Endothelial cell of umbilical vein (primary cell): Measurements from ENCODE around the gene PCDHGB2. TPM values are rescaled to one million over a fixed set of nuclear protein-coding genes. Genes with fewer than 3 reads are reported as not detected.
"Not testable (repeated sequence)": the region's sequence is repeated elsewhere in the genome, so short reads cannot be mapped to it uniquely, and the experiment has no call there.

Experiments
- BruUV-seq: library from RNA; stranded (reverse); fragments of 400-500 nt; replicated peaks from 2 replicates; lab custom pipeline; 2021; lab: Mats Ljungman, UMichigan
- CTCF ChIA-PET: fragments of 300-600, 350-600 bp; sonication (Branson Sonifier 250); formaldehyde crosslinking; loops from one replicate; lab custom pipeline; 2021; ENCODE audit warnings: antibody characterized with exemption, inconsistent platforms; lab: Charles Lee
- POLR2A ChIA-PET: fragments of 300-600, 350-600 bp; sonication (Branson Sonifier 250); formaldehyde crosslinking; loops from one replicate; lab custom pipeline; 2021; ENCODE audit warnings: antibody characterized with exemption, inconsistent platforms; lab: Charles Lee
- DNase-seq: peaks from one replicate; pipeline ENCODE4 v3.0.0-alpha.2; 2011; ENCODE audit warnings: low read depth, low spot score
- FAIRE-seq: peaks from 2 replicates; lab custom pipeline; 2011; peaks lifted over from hg19 to GRCh38; lab: Jason Lieb, UNC
- H2AFZ ChIP-seq: 2 replicates; pipeline ENCODE4 v1.6.0; 2012; ENCODE audit warnings: low read depth, low read length, control low read depth, inconsistent platforms
- H3K27ac ChIP-seq: 2 replicates; pipeline ENCODE4 v1.5.1; 2011; ENCODE audit warnings: low read depth, mild to moderate bottlenecking, control low read depth, low read length, moderate library complexity; ENCODE audit not compliant: insufficient read depth
- H3K27me3 ChIP-seq, 2 experiments: 2 replicates each; pipeline versions ENCODE4 v1.6.0 to v1.6.1; 2011; ENCODE audit warnings: low read length in 2 of 2, mixed read lengths in 1 of 2; ENCODE audit not compliant: control insufficient read depth in 2 of 2, insufficient read depth in 2 of 2
- H3K36me3 ChIP-seq, 2 experiments: 2 replicates in 1 of 2; 3 replicates in 1 of 2; pipeline ENCODE4 v1.5.1; 2011; ENCODE audit warnings: low read length in 2 of 2, mild to moderate bottlenecking in 1 of 2, moderate library complexity in 1 of 2; ENCODE audit not compliant: control insufficient read depth in 2 of 2, insufficient read depth in 2 of 2; ENCODE audit errors: extremely low read depth in 1 of 2
- H3K4me1 ChIP-seq: 3 replicates; pipeline ENCODE4 v1.5.1; 2011; ENCODE audit warnings: mild to moderate bottlenecking, low read length; ENCODE audit not compliant: control insufficient read depth, insufficient read depth; ENCODE audit errors: extremely low read depth
- H3K4me2 ChIP-seq: 2 replicates; pipeline ENCODE4 v1.6.1; 2011; ENCODE audit warnings: low read length, control low read depth, mixed read lengths; ENCODE audit not compliant: insufficient read depth
- H3K4me3 ChIP-seq, 3 experiments: fragments of 200-600 bp in 1 of 3; sonication (generic), shearing (Covaris generic) in 1 of 3; replicated peaks in 1 of 3; 2 replicates each; pipeline ENCODE4 v1.5.1; 2011 to 2016; ENCODE audit warnings: control low read depth in 3 of 3, low read length in 3 of 3, mild to moderate bottlenecking in 2 of 3, inconsistent platforms in 1 of 3, low read depth in 1 of 3, moderate library complexity in 1 of 3; ENCODE audit not compliant: insufficient read depth in 1 of 3
- H3K79me2 ChIP-seq: 2 replicates; pipeline ENCODE4 v1.6.0; 2012; ENCODE audit warnings: low read length, inconsistent platforms; ENCODE audit not compliant: control insufficient read depth, insufficient read depth
- H3K9ac ChIP-seq: replicated peaks from 2 replicates; pipeline ENCODE3; 2011; ENCODE audit warnings: low read length, control low read depth; ENCODE audit not compliant: insufficient read depth; ENCODE audit errors: extremely low read depth
- H3K9me1 ChIP-seq: replicated peaks from 3 replicates; pipeline ENCODE4 v1.6.0; 2011; ENCODE audit warnings: mild to moderate bottlenecking, low read length; ENCODE audit not compliant: control insufficient read depth, insufficient read depth; ENCODE audit errors: extremely low read depth
- H3K9me3 ChIP-seq: replicated peaks from 2 replicates; pipeline ENCODE4 v1.5.1; 2012; ENCODE audit warnings: low read length, inconsistent platforms; ENCODE audit not compliant: control insufficient read depth, insufficient read depth
- H4K20me1 ChIP-seq: replicated peaks from 2 replicates; pipeline ENCODE3; 2011; ENCODE audit warnings: mild to moderate bottlenecking, low read length; ENCODE audit not compliant: control insufficient read depth, insufficient read depth; ENCODE audit errors: extremely low read depth
- CTCF ChIP-seq, 2 donors: IDR thresholded peaks; 1 replicate in 1 of 2; 2 replicates in 1 of 2; pipeline ENCODE4 v1.5.1; 2011; ENCODE audit warnings: low read length in 2 of 2, mild to moderate bottlenecking in 2 of 2, moderate library complexity in 2 of 2, control low read depth in 1 of 2, inconsistent platforms in 1 of 2, low read depth in 1 of 2; ENCODE audit not compliant: insufficient read depth in 1 of 2; ENCODE audit errors: extremely low read depth in 1 of 2
- EZH2 ChIP-seq: IDR thresholded peaks from 2 replicates; pipeline ENCODE4 v1.6.1; 2012; ENCODE audit warnings: borderline replicate concordance, low read depth, mild to moderate bottlenecking, moderate library complexity, low read length, inconsistent platforms; ENCODE audit not compliant: severe bottlenecking
- JUN ChIP-seq: IDR thresholded peaks from 2 replicates; pipeline ENCODE4 v1.6.1; 2011; ENCODE audit warnings: borderline replicate concordance, low read depth; ENCODE audit not compliant: insufficient read length, insufficient read depth
- dilution Hi-C: fragments of 300-500 bp; cut with MboI; formaldehyde crosslinking; loops from one replicate; pipeline ENCODE4 v1.15.0; 2019; ENCODE audit warnings: low sequenced_read_pairs; ENCODE audit not compliant: extremely low pct_ligation_motif_present
- intact Hi-C: fragments of 100-400 bp; cut with micrococcal nuclease; formaldehyde crosslinking; loops from one replicate; pipeline ENCODE4 v1.10.0; 2022
- polyA plus RNA-seq, 4 experiments: library from polyadenylated mRNA; depleted of rRNA in 3 of 4; stranded (reverse) in 3 of 4; unstranded in 1 of 4; fragments of >200 nt; gene quantifications; 2 replicates each; pipeline versions ENCODE4 v1.2.1 to v1.2.3, GENCODE V29; 2011 to 2012; ENCODE audit warnings: missing spikeins in 1 of 4
- total RNA-seq: library from RNA; stranded (reverse); gene quantifications from 2 replicates; pipeline ENCODE4 v1.2.3, GENCODE V29; 2021

Gene PCDHGB2
- total and polyA plus RNA-seq, 2 donors (not counting 3 experiments of a cell fraction or from before 2014, with no cell fraction given): 1.1 to 2.9 TPM

- H4K20me1 ChIP-seq, POLR2A ChIA-PET, H3K79me2 ChIP-seq, H3K4me3 ChIP-seq, H3K27ac ChIP-seq, dilution Hi-C loops, H3K4me1 ChIP-seq, H3K9ac ChIP-seq, H2AFZ ChIP-seq, H3K9me3 ChIP-seq, FAIRE-seq, DNase-seq, intact Hi-C loops, H3K36me3 ChIP-seq, H3K9me1 ChIP-seq, BruUV-seq, H3K4me2 ChIP-seq: not testable (repeated sequence)
- TF ChIP-seq EZH2: peak; percentile 9
- peaks cover 30 to 67% of the 10 kb centered on the region in 2 experiments for H3K27me3 ChIP-seq
- CTCF ChIA-PET: interaction anchor here (1.4 to 3.2 kb wide), 3 partner anchors 7 to 188 kb away, joined by 4 to 41 read pairs (median 10); partner anchors contain the start of gene PCDHGA7
Measured at GRCh38 chr5:141375444-141376155, 15.8 kb downstream of the PCDHGB2 start.

- no peaks in the 10 kb centered on the region for H4K20me1 ChIP-seq
- CTCF ChIA-PET: interaction anchor here (0.8 to 3.6 kb wide), 12 partner anchors 9 to 185 kb away, joined by 3 to 21 read pairs (median 6); partner anchors contain the start of genes PCDHGA1, PCDHGA11, PCDHGA12 and PCDHGA2
- dilution Hi-C loops: no loop called here
Measured at GRCh38 chr5:141382469-141383294, 22.9 kb downstream of the PCDHGB2 start, which contains the start of gene PCDHGA7. PCDHGA7 (plus strand) TSS chr5:141382742; CDS start chr5:141382900, 158 bp downstream.

More at GRCh38 chr5:141382469-141383294, 22.9 kb downstream of the PCDHGB2 start, which contains the start of gene PCDHGA7:
- H3K4me2 ChIP-seq: peak within 1 kb of the TSS; percentile 22
- no peaks in the 10 kb centered on the region for H3K9me3 ChIP-seq
- POLR2A ChIA-PET: no interaction called here
- H3K4me1 ChIP-seq: no peaks in the 10 kb centered on the region
- H3K4me3 ChIP-seq: peak within 1 kb of the TSS in 2 of 3 experiments; percentile 11 to 39
- peak; percentile 76 for FAIRE-seq
- intact Hi-C loops: no loop called here
- peak within 1 kb of the TSS; percentile 56 for H2AFZ ChIP-seq
- TF ChIP-seq EZH2: peak; percentile 44
- no peak for TF ChIP-seq JUN
- TF ChIP-seq CTCF (IDR thresholded peaks at IDR 0.05; ENCODE audit: extremely low read depth in 1 of 2, insufficient read depth in 1 of 2, low read depth in 1 of 2, low read length in 2 of 2): peak; percentile 26 to 35
- no peaks in the 10 kb centered on the region for H3K36me3 ChIP-seq
- BruUV-seq: no TSS peak
- H3K27me3 ChIP-seq: peaks cover 29 to 61% of the 10 kb centered on the region in 2 experiments
- H3K9me1 ChIP-seq: no peaks in the 10 kb centered on the region
- no peak within 1 kb of the TSS for H3K9ac ChIP-seq
- no peak within 1 kb of the TSS for H3K27ac ChIP-seq
- DNase-seq: peak; percentile 34
- H3K79me2 ChIP-seq: no peaks in the 10 kb centered on the region
